DOHH2 (cell line): ENCODE measurements around the gene HAT1.

ENCODE experiments used
- H3F3A ChIP-seq: fragments of 200-600 bp; sonication (generic), shearing (Covaris generic); 2 replicates; pipeline ENCODE4 v1.6.0; 2016; ENCODE audit warnings: antibody characterized with exemption, mild to moderate bottlenecking; ENCODE audit not compliant: control insufficient read depth, insufficient read depth
- H3K27ac ChIP-seq: fragments of 200-600 bp; sonication (generic); 2 replicates; pipeline ENCODE4 v1.5.1; 2014; ENCODE audit warnings: low read depth, mild to moderate bottlenecking, low read length, moderate library complexity
- H3K27me3 ChIP-seq: fragments of 200-600 bp; sonication (generic); 2 replicates; pipeline ENCODE4 v1.6.1; 2014; ENCODE audit warnings: mild to moderate bottlenecking, low read length, mixed read lengths; ENCODE audit not compliant: control insufficient read depth
- H3K36me3 ChIP-seq: fragments of 200-600 bp; sonication (generic); 2 replicates; pipeline ENCODE4 v1.6.1; 2014; ENCODE audit warnings: mild to moderate bottlenecking, low read length, moderate library complexity, mixed read lengths; ENCODE audit not compliant: control insufficient read depth
- H3K4me1 ChIP-seq: fragments of 200-600 bp; sonication (generic); 2 replicates; pipeline ENCODE4 v1.6.1; 2014; ENCODE audit warnings: mild to moderate bottlenecking, low read length, mixed read lengths; ENCODE audit not compliant: control insufficient read depth
- H3K4me2 ChIP-seq: fragments of 200-600 bp; sonication (generic); 2 replicates; pipeline ENCODE4 v1.6.0; 2014; ENCODE audit warnings: mild to moderate bottlenecking, low read length, moderate library complexity
- H3K4me3 ChIP-seq: fragments of 200-600 bp; sonication (generic); 2 replicates; pipeline ENCODE4 v1.5.1; 2014; ENCODE audit warnings: mild to moderate bottlenecking, low read length, mixed read lengths
- H3K79me2 ChIP-seq: fragments of 200-600 bp; sonication (generic); 2 replicates; pipeline ENCODE4 v1.6.1; 2014; ENCODE audit warnings: mild to moderate bottlenecking, low read length, mixed read lengths; ENCODE audit not compliant: control insufficient read depth
- H3K9me2 ChIP-seq: fragments of 200-600 bp; sonication (generic); replicated peaks from 2 replicates; pipeline ENCODE4 v1.6.1; 2014; ENCODE audit warnings: mild to moderate bottlenecking, low read length, mixed read lengths; ENCODE audit not compliant: control insufficient read depth
- H3K9me3 ChIP-seq: fragments of 200-600 bp; sonication (generic); 2 replicates; pipeline ENCODE4 v1.6.1; 2014; ENCODE audit warnings: antibody characterized with exemption, low read length, mixed read lengths; ENCODE audit not compliant: control insufficient read depth, insufficient read depth
- H4K20me1 ChIP-seq: fragments of 200-600 bp; sonication (generic); 2 replicates; pipeline ENCODE4 v1.6.0; 2014; ENCODE audit warnings: low read depth, mild to moderate bottlenecking, antibody characterized with exemption, low read length, moderate library complexity; ENCODE audit not compliant: control insufficient read depth, insufficient read depth
- CTCF ChIP-seq: fragments of 200-600 bp; sonication (generic); IDR thresholded peaks from one replicate; pipeline ENCODE4 v1.5.1; 2014; ENCODE audit warnings: antibody characterized with exemption, mild to moderate bottlenecking, low read depth, low read length; ENCODE audit not compliant: poor library complexity, severe bottlenecking
- EZH2phosphoT487 ChIP-seq: fragments of 200-600 bp; sonication (generic); IDR thresholded peaks from 2 replicates; pipeline ENCODE4 v1.6.1; 2017; ENCODE audit warnings: borderline replicate concordance, mild to moderate bottlenecking, antibody characterized with exemption, low read length, moderate library complexity, mixed read lengths

Gene HAT1

GRCh38 chr2:171882089-171882769, 40.0 kb upstream of the HAT1 start:
- H3K4me3 ChIP-seq = no peak overlapping the region
- H3K36me3 ChIP-seq = peaks cover 15% of the 10 kb centered on the region
- no peaks in the 10 kb centered on the region for H4K20me1 ChIP-seq
- no peaks in the 10 kb centered on the region for H3K9me3 ChIP-seq
- no peaks in the 10 kb centered on the region for H3K9me2 ChIP-seq
- TF ChIP-seq EZH2phosphoT487 (no peak), CTCF (no peak)
- H3K4me1 ChIP-seq = no peaks in the 10 kb centered on the region
- no peak overlapping the region for H3K4me2 ChIP-seq
- no peaks in the 10 kb centered on the region for H3K27me3 ChIP-seq
- no peak overlapping the region for H3K27ac ChIP-seq
- peaks cover 44% of the 10 kb centered on the region for H3K79me2 ChIP-seq
- no peaks in the 10 kb centered on the region for H3F3A ChIP-seq

- Histone ChIP-seq H3K36me3 (peaks cover 21% of the 10 kb centered on the region), H3K27ac (no peak overlapping the region), H3K9me2 (no peaks in the 10 kb centered on the region), H3K9me3 (no peaks in the 10 kb centered on the region), H3K79me2 (peaks cover 37% of the 10 kb centered on the region), H4K20me1 (no peaks in the 10 kb centered on the region), H3K4me3 (no peak overlapping the region), H3K27me3 (no peaks in the 10 kb centered on the region), H3K4me2 (no peak overlapping the region), H3F3A (no peaks in the 10 kb centered on the region), H3K4me1 (no peaks in the 10 kb centered on the region)
- no peak for TF ChIP-seq CTCF
- TF ChIP-seq EZH2phosphoT487 = no peak
These were observed 38.9 kb upstream of the HAT1 start for GRCh38 chr2:171883275-171883893.

GRCh38 chr2:171889333-171889732, 32.9 kb upstream of the HAT1 start:
- Histone ChIP-seq H3K27me3 (no peaks in the 10 kb centered on the region), H3K36me3 (peaks cover 40% of the 10 kb centered on the region), H3K9me2 (no peaks in the 10 kb centered on the region), H3K9me3 (no peaks in the 10 kb centered on the region), H3K4me3 (no peak overlapping the region), H3K79me2 (peaks cover 44% of the 10 kb centered on the region), H3F3A (no peaks in the 10 kb centered on the region), H3K27ac (no peak overlapping the region), H4K20me1 (no peaks in the 10 kb centered on the region), H3K4me1 (peaks cover 10% of the 10 kb centered on the region), H3K4me2 (no peak overlapping the region)
- no peak for TF ChIP-seq EZH2phosphoT487
- no peak for TF ChIP-seq CTCF
